BE2C (cell line): Measurements from ENCODE around the gene FN3KRP.

Experiments
- DNase-seq: peaks from one replicate; pipeline ENCODE4 v3.0.0-alpha.2; 2020
- H3K27me3 ChIP-seq: fragments of 250-450 bp; sonication (Bioruptor Pico); 2 replicates; pipeline ENCODE4 v1.5.1; 2020; ENCODE audit warnings: mild to moderate bottlenecking
- H3K36me3 ChIP-seq: fragments of 250-450 bp; sonication (Bioruptor Pico); 2 replicates; pipeline ENCODE4 v1.5.1; 2020; ENCODE audit warnings: mild to moderate bottlenecking
- H3K4me1 ChIP-seq: fragments of 250-450 bp; sonication (Bioruptor Pico); 2 replicates; pipeline ENCODE4 v1.5.1; 2020
- H3K4me3 ChIP-seq: 2 replicates; pipeline ENCODE4 v1.5.1; 2011; ENCODE audit warnings: low read depth, low read length
- H3K9me3 ChIP-seq: fragments of 250-450 bp; sonication (Bioruptor Pico); 2 replicates; pipeline ENCODE4 v1.5.1; 2020
- CTCF ChIP-seq: IDR thresholded peaks from 2 replicates; pipeline ENCODE4 v1.5.1; 2012; ENCODE audit warnings: mild to moderate bottlenecking, low read depth, low read length

FN3KRP gene

GRCh38 chr17:82702231-82702927 lies 14.1 kb upstream of the FN3KRP start:
- Histone ChIP-seq H3K27me3 (peaks cover 5% of the 10 kb centered on the region; the same call in 1 of the 2 replicates), H3K4me1 (no peaks in the 10 kb centered on the region), H3K4me3 (no peak overlapping the region), H3K36me3 (no peaks in the 10 kb centered on the region), H3K9me3 (no peaks in the 10 kb centered on the region)
- no peak for TF ChIP-seq CTCF
- DNase-seq, result no peak

- Histone ChIP-seq H3K36me3 (no peaks in the 10 kb centered on the region), H3K4me1 (no peaks in the 10 kb centered on the region), H3K9me3 (no peaks in the 10 kb centered on the region), H3K27me3 (no peaks in the 10 kb centered on the region), H3K4me3 (no peak overlapping the region)
- no peak for DNase-seq
- no peak for TF ChIP-seq CTCF
These were observed 13.3 kb upstream of the FN3KRP start for GRCh38 chr17:82703036-82703745.

- H3K36me3 ChIP-seq, result no peaks in the 10 kb centered on the region
- no peak for DNase-seq
- H3K9me3 ChIP-seq, result no peaks in the 10 kb centered on the region
- no peaks in the 10 kb centered on the region for H3K27me3 ChIP-seq
- TF ChIP-seq CTCF, result no peak
- H3K4me3 ChIP-seq, result no peak overlapping the region
- H3K4me1 ChIP-seq, result no peaks in the 10 kb centered on the region
These were observed 12.3 kb upstream of the FN3KRP start for GRCh38 chr17:82703935-82704865.

GRCh38 chr17:82704886-82705285 lies 11.6 kb upstream of the FN3KRP start:
- H3K4me1 ChIP-seq, result no peaks in the 10 kb centered on the region

GRCh38 chr17:82705756-82706155 lies 10.8 kb upstream of the FN3KRP start:
- no peak for TF ChIP-seq CTCF
- Histone ChIP-seq H3K4me1 (no peaks in the 10 kb centered on the region), H3K27me3 (no peaks in the 10 kb centered on the region), H3K9me3 (no peaks in the 10 kb centered on the region), H3K36me3 (no peaks in the 10 kb centered on the region), H3K4me3 (no peak overlapping the region)
- no peak for DNase-seq

More at GRCh38 chr17:82704886-82705285, 11.6 kb upstream of the FN3KRP start:
- H3K27me3 ChIP-seq, result no peaks in the 10 kb centered on the region
- TF ChIP-seq CTCF, result no peak
- DNase-seq, result no peak
- H3K9me3 ChIP-seq, result no peaks in the 10 kb centered on the region
- H3K36me3 ChIP-seq, result no peaks in the 10 kb centered on the region
- H3K4me3 ChIP-seq, result no peak overlapping the region
